Endothelial cell of umbilical vein (primary cell): ENCODE measurements around the gene TMIE. TPM values are rescaled to one million over a fixed set of nuclear protein-coding genes. Genes with fewer than 3 reads are reported as not detected.

ENCODE experiments used
- BruUV-seq: library from RNA; stranded (reverse); fragments of 400-500 nt; replicated peaks from 2 replicates; lab custom pipeline; 2021; lab: Mats Ljungman, UMichigan
- CTCF ChIA-PET: fragments of 300-600, 350-600 bp; sonication (Branson Sonifier 250); formaldehyde crosslinking; loops from one replicate; lab custom pipeline; 2021; ENCODE audit warnings: antibody characterized with exemption, inconsistent platforms; lab: Charles Lee
- POLR2A ChIA-PET: fragments of 300-600, 350-600 bp; sonication (Branson Sonifier 250); formaldehyde crosslinking; loops from one replicate; lab custom pipeline; 2021; ENCODE audit warnings: antibody characterized with exemption, inconsistent platforms; lab: Charles Lee
- DNase-seq: peaks from one replicate; pipeline ENCODE4 v3.0.0-alpha.2; 2011; ENCODE audit warnings: low read depth, low spot score
- FAIRE-seq: peaks from 2 replicates; lab custom pipeline; 2011; peaks lifted over from hg19 to GRCh38; lab: Jason Lieb, UNC
- H2AFZ ChIP-seq: 2 replicates; pipeline ENCODE4 v1.6.0; 2012; ENCODE audit warnings: low read depth, low read length, control low read depth, inconsistent platforms
- H3K27ac ChIP-seq: 2 replicates; pipeline ENCODE4 v1.5.1; 2011; ENCODE audit warnings: low read depth, mild to moderate bottlenecking, control low read depth, low read length, moderate library complexity; ENCODE audit not compliant: insufficient read depth
- H3K27me3 ChIP-seq, 2 experiments: 2 replicates each; pipeline versions ENCODE4 v1.6.0 to v1.6.1; 2011; ENCODE audit warnings: low read length in 2 of 2, mixed read lengths in 1 of 2; ENCODE audit not compliant: control insufficient read depth in 2 of 2, insufficient read depth in 2 of 2
- H3K36me3 ChIP-seq, 2 experiments: 2 replicates in 1 of 2; 3 replicates in 1 of 2; pipeline ENCODE4 v1.5.1; 2011; ENCODE audit warnings: low read length in 2 of 2, mild to moderate bottlenecking in 1 of 2, moderate library complexity in 1 of 2; ENCODE audit not compliant: control insufficient read depth in 2 of 2, insufficient read depth in 2 of 2; ENCODE audit errors: extremely low read depth in 1 of 2
- H3K4me1 ChIP-seq: 3 replicates; pipeline ENCODE4 v1.5.1; 2011; ENCODE audit warnings: mild to moderate bottlenecking, low read length; ENCODE audit not compliant: control insufficient read depth, insufficient read depth; ENCODE audit errors: extremely low read depth
- H3K4me2 ChIP-seq: 2 replicates; pipeline ENCODE4 v1.6.1; 2011; ENCODE audit warnings: low read length, control low read depth, mixed read lengths; ENCODE audit not compliant: insufficient read depth
- H3K4me3 ChIP-seq, 3 experiments: fragments of 200-600 bp in 1 of 3; sonication (generic), shearing (Covaris generic) in 1 of 3; replicated peaks in 1 of 3; 2 replicates each; pipeline ENCODE4 v1.5.1; 2011 to 2016; ENCODE audit warnings: control low read depth in 3 of 3, low read length in 3 of 3, mild to moderate bottlenecking in 2 of 3, inconsistent platforms in 1 of 3, low read depth in 1 of 3, moderate library complexity in 1 of 3; ENCODE audit not compliant: insufficient read depth in 1 of 3
- H3K79me2 ChIP-seq: 2 replicates; pipeline ENCODE4 v1.6.0; 2012; ENCODE audit warnings: low read length, inconsistent platforms; ENCODE audit not compliant: control insufficient read depth, insufficient read depth
- H3K9ac ChIP-seq: replicated peaks from 2 replicates; pipeline ENCODE3; 2011; ENCODE audit warnings: low read length, control low read depth; ENCODE audit not compliant: insufficient read depth; ENCODE audit errors: extremely low read depth
- H3K9me1 ChIP-seq: replicated peaks from 3 replicates; pipeline ENCODE4 v1.6.0; 2011; ENCODE audit warnings: mild to moderate bottlenecking, low read length; ENCODE audit not compliant: control insufficient read depth, insufficient read depth; ENCODE audit errors: extremely low read depth
- H3K9me3 ChIP-seq: replicated peaks from 2 replicates; pipeline ENCODE4 v1.5.1; 2012; ENCODE audit warnings: low read length, inconsistent platforms; ENCODE audit not compliant: control insufficient read depth, insufficient read depth
- H4K20me1 ChIP-seq: replicated peaks from 2 replicates; pipeline ENCODE3; 2011; ENCODE audit warnings: mild to moderate bottlenecking, low read length; ENCODE audit not compliant: control insufficient read depth, insufficient read depth; ENCODE audit errors: extremely low read depth
- CTCF ChIP-seq, 2 donors: IDR thresholded peaks; 1 replicate in 1 of 2; 2 replicates in 1 of 2; pipeline ENCODE4 v1.5.1; 2011; ENCODE audit warnings: low read length in 2 of 2, mild to moderate bottlenecking in 2 of 2, moderate library complexity in 2 of 2, control low read depth in 1 of 2, inconsistent platforms in 1 of 2, low read depth in 1 of 2; ENCODE audit not compliant: insufficient read depth in 1 of 2; ENCODE audit errors: extremely low read depth in 1 of 2
- FOS ChIP-seq: IDR thresholded peaks from 2 replicates; pipeline ENCODE4 v1.6.1; 2011; ENCODE audit warnings: mild to moderate bottlenecking, low read length, moderate library complexity, borderline replicate concordance; ENCODE audit not compliant: insufficient read depth
- GATA2 ChIP-seq: IDR thresholded peaks from 2 replicates; pipeline ENCODE4 v1.7.0; 2011; ENCODE audit warnings: low read depth, mild to moderate bottlenecking, moderate library complexity, mixed read lengths, low read length; ENCODE audit not compliant: insufficient read length, insufficient read depth
- JUN ChIP-seq: IDR thresholded peaks from 2 replicates; pipeline ENCODE4 v1.6.1; 2011; ENCODE audit warnings: borderline replicate concordance, low read depth; ENCODE audit not compliant: insufficient read length, insufficient read depth
- MAX ChIP-seq: IDR thresholded peaks from 2 replicates; pipeline ENCODE4 v1.6.1; 2011; ENCODE audit not compliant: insufficient read depth, insufficient read length
- MYC ChIP-seq: IDR thresholded peaks from one replicate; pipeline ENCODE4 v1.6.1; 2011; ENCODE audit warnings: mild to moderate bottlenecking, low read depth, low read length
- POLR2AphosphoS5 ChIP-seq: IDR thresholded peaks from 2 replicates; pipeline ENCODE4 v1.6.1; 2012; ENCODE audit warnings: low read depth, mild to moderate bottlenecking, control low read depth, low read length, moderate library complexity; ENCODE audit not compliant: insufficient read depth
- dilution Hi-C: fragments of 300-500 bp; cut with MboI; formaldehyde crosslinking; loops from one replicate; pipeline ENCODE4 v1.15.0; 2019; ENCODE audit warnings: low sequenced_read_pairs; ENCODE audit not compliant: extremely low pct_ligation_motif_present
- intact Hi-C: fragments of 100-400 bp; cut with micrococcal nuclease; formaldehyde crosslinking; loops from one replicate; pipeline ENCODE4 v1.10.0; 2022
- polyA plus RNA-seq, 4 experiments: library from polyadenylated mRNA; depleted of rRNA in 3 of 4; stranded (reverse) in 3 of 4; unstranded in 1 of 4; fragments of >200 nt; gene quantifications; 2 replicates each; pipeline versions ENCODE4 v1.2.1 to v1.2.3, GENCODE V29; 2011 to 2012; ENCODE audit warnings: missing spikeins in 1 of 4
- total RNA-seq: library from RNA; stranded (reverse); gene quantifications from 2 replicates; pipeline ENCODE4 v1.2.3, GENCODE V29; 2021

The TMIE gene
- total and polyA plus RNA-seq, 2 donors (not counting 3 experiments of a cell fraction or from before 2014, with no cell fraction given) = 0.15 to 0.27 TPM

GRCh38 chr3:46681387-46681786 is 19.8 kb upstream of the TMIE start:
- no peak overlapping the region for H3K9ac ChIP-seq
- intact Hi-C loops = no loop called here
- no peak overlapping the region for H3K4me2 ChIP-seq
- ChIA-PET POLR2A (no interaction called here), CTCF (no interaction called here)
- no peaks in the 10 kb centered on the region for H4K20me1 ChIP-seq
- no peak overlapping the region for H3K4me3 ChIP-seq
- H3K9me1 ChIP-seq = no peaks in the 10 kb centered on the region
- no TSS peak for BruUV-seq
- DNase-seq = no peak
- no peaks in the 10 kb centered on the region for H3K27me3 ChIP-seq
- no peaks in the 10 kb centered on the region for H3K36me3 ChIP-seq
- H3K27ac ChIP-seq = no peak overlapping the region
- dilution Hi-C loops = no loop called here
- no peaks in the 10 kb centered on the region for H3K79me2 ChIP-seq
- H3K4me1 ChIP-seq = no peaks in the 10 kb centered on the region
- H2AFZ ChIP-seq = no peak overlapping the region
- TF ChIP-seq POLR2AphosphoS5 = no peak
- TF ChIP-seq FOS = no peak
- TF ChIP-seq JUN = no peak
- TF ChIP-seq MAX = no peak
- FAIRE-seq = no peak
- H3K9me3 ChIP-seq = no peaks in the 10 kb centered on the region

- H3K9ac ChIP-seq = no peak overlapping the region
- H3K4me3 ChIP-seq = no peak overlapping the region
- H4K20me1 ChIP-seq = no peaks in the 10 kb centered on the region
- no peak overlapping the region for H3K4me2 ChIP-seq
- TF ChIP-seq MAX = no peak
- TF ChIP-seq FOS = no peak
- TF ChIP-seq MYC = no peak
- no peak for TF ChIP-seq POLR2AphosphoS5
- TF ChIP-seq JUN = no peak
- no peak for TF ChIP-seq CTCF (IDR thresholded peaks at IDR 0.05; ENCODE audit: extremely low read depth in 1 of 2, insufficient read depth in 1 of 2, low read depth in 1 of 2, low read length in 2 of 2)
- TF ChIP-seq GATA2 = no peak
- intact Hi-C loops = no loop called here
- DNase-seq = no peak
- no TSS peak for BruUV-seq
- H3K27ac ChIP-seq = no peak overlapping the region
- H3K4me1 ChIP-seq = no peaks in the 10 kb centered on the region
- no peaks in the 10 kb centered on the region for H3K79me2 ChIP-seq
- H3K9me1 ChIP-seq = no peaks in the 10 kb centered on the region
- ChIA-PET CTCF (no interaction called here), POLR2A (no interaction called here)
- dilution Hi-C loops = no loop called here
- H3K36me3 ChIP-seq = no peaks in the 10 kb centered on the region
- H3K9me3 ChIP-seq = no peaks in the 10 kb centered on the region
- FAIRE-seq = no peak
- no peak overlapping the region for H2AFZ ChIP-seq
- no peaks in the 10 kb centered on the region for H3K27me3 ChIP-seq
Measured at GRCh38 chr3:46681856-46682540, 19.2 kb upstream of the TMIE start.
